Measurements from ENCODE around the gene PCDH9. TPM values are rescaled to one million over a fixed set of nuclear protein-coding genes. Genes with fewer than 3 reads are reported as not detected.
A peak's percentile ranks its signal among the peaks of the same experiment; 100 is the strongest.

The PCDH9 gene
- total and polyA plus RNA-seq, 2 of the 4 experiments (the other 2 are of a cell fraction): 2.2 to 10.2 TPM

DNA sequence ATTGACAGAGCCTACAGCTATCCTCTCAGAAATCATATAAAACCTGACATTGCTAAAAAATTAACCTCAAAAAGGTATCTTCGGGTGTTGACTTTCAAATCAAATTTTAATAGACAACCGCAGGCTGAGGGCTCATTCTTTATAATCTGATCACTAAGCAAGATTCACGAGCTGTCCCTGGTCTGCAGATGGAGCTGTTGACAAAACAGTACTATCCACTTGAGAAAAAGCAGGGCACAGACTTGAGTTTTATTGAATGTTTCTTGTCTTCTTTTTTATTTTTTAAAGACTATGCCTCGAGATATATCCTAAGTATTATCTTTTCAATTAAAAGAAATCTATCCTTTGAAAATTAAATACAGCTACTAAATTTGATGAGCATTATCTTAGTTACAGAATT is 540.5 kb downstream of the PCDH9 start:
- dilution Hi-C loops (cut with HindIII; ENCODE audit: low sequenced_read_pairs, unreplicated experiment) (no loop called here), intact Hi-C loops (cut with micrococcal nuclease) (loop anchor here (1.0 to 5.0 kb wide), 2 partner anchors 535 to 1032 kb away; no protein-coding TSS in a partner anchor), in situ Hi-C loops (cut with MboI; ENCODE audit: low sequenced_read_pairs) (loop anchor here (10.0 kb wide), 2 partner anchors 535 to 1035 kb away; no protein-coding TSS in a partner anchor)
- Histone ChIP-seq H3K36me3 (ENCODE audit: control insufficient read depth, insufficient read depth, low read length) (no peaks in the 10 kb centered on the region), H3K9ac (ENCODE audit: low read depth, low read length) (no peak overlapping the region), H3K27ac (ENCODE audit: insufficient read depth, low read length) (no peak overlapping the region), H4K20me1 (ENCODE audit: insufficient read depth, low read length) (no peaks in the 10 kb centered on the region), H3K9me3 (ENCODE audit: control insufficient read depth, insufficient read depth, low read length) (peaks cover 5% of the 10 kb centered on the region; the same call in 1 of the 2 replicates), H3K9me1 (ENCODE audit: insufficient read depth, low read length) (no peaks in the 10 kb centered on the region), H4K8ac (ENCODE audit: low read depth in 2 of 2, low read length in 2 of 2) (no peak overlapping the region), H2BK15ac (ENCODE audit: low read depth, low read length) (no peak overlapping the region), H2BK5ac (ENCODE audit: low read depth, low read length, poor library complexity, severe bottlenecking) (no peak overlapping the region), H3K14ac (replicated peaks; ENCODE audit: low read depth, low read length) (no peak overlapping the region), H3K4ac (ENCODE audit: low read depth, low read length) (no peak overlapping the region), H3K23ac (ENCODE audit: low read depth, low read length) (no peak overlapping the region), H3K27me3 (ENCODE audit: control insufficient read depth, insufficient read depth, low read length) (no peaks in the 10 kb centered on the region), H2BK120ac (ENCODE audit: low read depth, low read length) (no peak overlapping the region), H3K79me1 (ENCODE audit: low read depth in 1 of 2, low read length in 2 of 2) (no peaks in the 10 kb centered on the region), H2BK20ac (ENCODE audit: low read depth, low read length) (no peak overlapping the region), H2AK5ac (ENCODE audit: low read depth, low read length) (no peak overlapping the region), H2AK9ac (replicated peaks; ENCODE audit: low read depth, low read length, poor library complexity) (no peak overlapping the region), H3K18ac (ENCODE audit: low read depth, low read length) (no peak overlapping the region), H3K4me1 (ENCODE audit: control insufficient read depth, insufficient read depth, low read length) (no peaks in the 10 kb centered on the region), H3K4me2 (ENCODE audit: low read depth, low read length) (no peak overlapping the region), H3K4me3 (ENCODE audit: insufficient read depth, low read depth, low read length) (no peak overlapping the region), H4K5ac (ENCODE audit: low read depth, low read length) (no peak overlapping the region), H2AFZ (replicated peaks; ENCODE audit: low read length, poor library complexity) (no peak overlapping the region), H4K91ac (ENCODE audit: insufficient read depth, low read depth, low read length) (no peak overlapping the region), H3K56ac (ENCODE audit: extremely low read depth, insufficient read depth, low read length) (no peak overlapping the region)
- peak; percentile 49 for ATAC-seq (ENCODE audit: low read depth)
- POLR2A ChIA-PET (ENCODE audit: unreplicated experiment): no interaction called here
- DNase-seq: peak; percentile 40
- TF ChIP-seq ELK1 (IDR thresholded peaks at IDR 0.05; ENCODE audit: borderline replicate concordance, low read depth, low read length) (no peak), BHLHE40 (IDR thresholded peaks at IDR 0.05; ENCODE audit: low read depth, low read length) (no peak), SMC3 (IDR thresholded peaks at IDR 0.05; ENCODE audit: low read depth, low read length) (peak; percentile 17), USF2 (IDR thresholded peaks at IDR 0.05; ENCODE audit: low read depth, low read length) (no peak), FOS (IDR thresholded peaks at IDR 0.05; ENCODE audit: low read depth, low read length) (no peak), RAD21 (IDR thresholded peaks at IDR 0.05; ENCODE audit: low read length) (peak; percentile 51), POLR2A (IDR thresholded peaks at IDR 0.05; ENCODE audit: low read depth, low read length) (no peak), CHD1 (IDR thresholded peaks at IDR 0.05; ENCODE audit: low read depth, low read length) (no peak)
- TF ChIP-seq, protein P1, sequence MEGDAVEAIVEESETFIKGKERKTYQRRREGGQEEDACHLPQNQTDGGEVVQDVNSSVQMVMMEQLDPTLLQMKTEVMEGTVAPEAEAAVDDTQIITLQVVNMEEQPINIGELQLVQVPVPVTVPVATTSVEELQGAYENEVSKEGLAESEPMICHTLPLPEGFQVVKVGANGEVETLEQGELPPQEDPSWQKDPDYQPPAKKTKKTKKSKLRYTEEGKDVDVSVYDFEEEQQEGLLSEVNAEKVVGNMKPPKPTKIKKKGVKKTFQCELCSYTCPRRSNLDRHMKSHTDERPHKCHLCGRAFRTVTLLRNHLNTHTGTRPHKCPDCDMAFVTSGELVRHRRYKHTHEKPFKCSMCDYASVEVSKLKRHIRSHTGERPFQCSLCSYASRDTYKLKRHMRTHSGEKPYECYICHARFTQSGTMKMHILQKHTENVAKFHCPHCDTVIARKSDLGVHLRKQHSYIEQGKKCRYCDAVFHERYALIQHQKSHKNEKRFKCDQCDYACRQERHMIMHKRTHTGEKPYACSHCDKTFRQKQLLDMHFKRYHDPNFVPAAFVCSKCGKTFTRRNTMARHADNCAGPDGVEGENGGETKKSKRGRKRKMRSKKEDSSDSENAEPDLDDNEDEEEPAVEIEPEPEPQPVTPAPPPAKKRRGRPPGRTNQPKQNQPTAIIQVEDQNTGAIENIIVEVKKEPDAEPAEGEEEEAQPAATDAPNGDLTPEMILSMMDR (conservative IDR thresholded peaks at IDR 0.05; ENCODE audit: low read depth, low read length): peak; percentile 42
- BruUV-seq (replicated peaks): no TSS peak
- WGBS, 2 experiments (ENCODE audit: extremely low coverage in 2 of 2, insufficient read length in 1 of 2): no CpG with 5 or more reads among the region's 4 CpGs
- CTCF ChIA-PET: interaction anchor here (0.5 to 1.3 kb wide), 5 partner anchors 92 to 534 kb away, joined by 3 to 5 read pairs (median 4); no protein-coding TSS in a partner anchor

Data from IMR-90 (cell line).